Right cardiac atrium (tissue), 5 donors: ENCODE measurements around the gene CBLIF. TPM values are rescaled to one million over a fixed set of nuclear protein-coding genes. Genes with fewer than 3 reads are reported as not detected.
A peak's percentile ranks its signal among the peaks of the same experiment; 100 is the strongest.
"Not testable (repeated sequence)": the region's sequence is repeated elsewhere in the genome, so short reads cannot be mapped to it uniquely, and the experiment has no call there.

Experiments
- ATAC-seq, 2 donors: fragments of 200-7000 bp; cut with Tn5 transposase; one replicate each; pipeline versions ENCODE4 v1.8.0 to v1.9.1; 2020; ENCODE audit warnings: moderate library complexity in 2 of 2, mild to moderate bottlenecking in 1 of 2
- DNase-seq, 3 donors: peaks; one replicate each; pipeline ENCODE4 v3.0.0-alpha.2; 2020
- H3K27ac ChIP-seq: one replicate; pipeline ENCODE4 v1.5.1; 2013; ENCODE audit warnings: mild to moderate bottlenecking, low read length, control low read depth, moderate library complexity
- H3K27me3 ChIP-seq: one replicate; pipeline ENCODE4 v1.6.1; 2013; ENCODE audit not compliant: control insufficient read depth, insufficient read depth
- H3K4me1 ChIP-seq: one replicate; pipeline ENCODE4 v1.6.1; 2013; ENCODE audit warnings: low read length; ENCODE audit not compliant: control insufficient read depth, insufficient read depth
- H3K4me3 ChIP-seq: one replicate; pipeline ENCODE4 v1.5.1; 2013; ENCODE audit warnings: low read length, control low read depth
- H3K9me3 ChIP-seq: one replicate; pipeline ENCODE4 v1.6.1; 2013; ENCODE audit warnings: low read length; ENCODE audit not compliant: control insufficient read depth
- WGBS: extraction: QIAGEN DNeasy Blood & Tissue Kit; methylation state at CpG from one replicate; pipeline ENCODE4 v1.1.7; 2013; 5-methylcytosine and 5-hydroxymethylcytosine counted together
- intact Hi-C, 4 donors: fragments of 100-400 bp; cut with DNase I; formaldehyde crosslinking; loops; one replicate each; pipeline versions ENCODE4 v1.11.0 to v1.14.0; 2022 to 2023
- polyA plus RNA-seq: library from polyadenylated mRNA; stranded (reverse); fragments of 200-250 nt; gene quantifications from one replicate; pipeline ENCODE4 v1.2.3, GENCODE V29; 2013
- total RNA-seq, 4 donors: library from RNA; stranded (reverse); fragmentation: NEBNext Ultra II Directional; extraction: Animal tissue kit (Norgen Biotek cat#: 25700); gene quantifications; one replicate each; pipeline ENCODE4 v1.2.1, GENCODE V29; 2021
- donor health status: healthy with polysubstance abuse.
- donor health status: DM: no; HTN: yes; CAD: no.
- donor health status: DM: no; HTN: no; CAD: no.
- donor health status: DM: no; HTN: yes; CAD: no; lungs with severe emphysema.
- donor health status: DM: yes; HTN: yes; CAD: no.

The CBLIF gene
- total and polyA plus RNA-seq, 5 donors: not detected

DNA sequence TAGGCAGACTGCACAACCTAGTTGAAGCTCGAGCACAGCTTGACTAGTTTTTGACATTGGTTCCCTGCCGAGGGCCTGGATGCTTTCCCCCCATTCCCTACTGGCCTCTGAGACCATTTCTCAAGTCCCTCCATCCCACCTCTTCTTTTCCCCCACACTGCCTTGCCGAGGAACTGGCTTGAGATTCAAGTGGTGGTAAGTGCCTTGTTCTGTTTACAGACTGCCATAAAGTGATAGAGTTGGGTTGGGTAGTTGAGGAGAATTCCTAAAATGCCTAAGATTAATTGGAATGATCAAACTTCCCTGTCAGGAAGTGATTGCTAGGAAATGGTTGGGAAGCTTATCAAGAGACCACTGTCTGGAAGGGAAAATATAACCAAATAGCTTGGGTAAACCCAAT, 50.9 kb downstream of the CBLIF start:
- ATAC-seq: no peak
- DNase-seq: no peak
- H3K4me1 ChIP-seq: no peaks in the 10 kb centered on the region
- no peak overlapping the region for H3K4me3 ChIP-seq
- no peaks in the 10 kb centered on the region for H3K9me3 ChIP-seq
- 79% methylated on average over 3 of the region's 3 CpGs for WGBS
- intact Hi-C loops: no loop called here
- no peaks in the 10 kb centered on the region for H3K27me3 ChIP-seq
- H3K27ac ChIP-seq: no peak overlapping the region

DNA sequence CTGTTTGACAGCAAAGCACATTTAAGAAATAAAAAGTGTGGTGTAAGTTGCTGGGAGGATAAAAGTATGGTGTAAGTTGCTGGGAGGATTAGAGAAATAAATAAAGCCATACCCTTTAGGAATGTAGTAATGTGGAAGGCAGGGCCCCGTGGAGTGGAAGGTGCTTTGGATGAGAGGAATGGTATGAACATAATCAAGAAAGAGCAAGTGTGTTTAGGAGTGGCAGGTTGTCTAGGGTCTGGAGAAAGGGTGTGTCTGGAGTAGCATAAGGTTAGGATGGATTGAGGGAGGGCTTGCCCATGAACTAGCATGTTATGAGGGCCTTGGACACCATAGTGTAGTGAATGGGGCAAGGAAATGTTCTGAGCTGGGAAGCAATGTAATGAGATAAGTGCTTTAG, 52.8 kb downstream of the CBLIF start:
- 86% methylated on average over 1 of the region's 1 CpG for WGBS
- H3K9me3 ChIP-seq: no peaks in the 10 kb centered on the region
- DNase-seq (no peak), ATAC-seq (no peak)
- H3K4me3 ChIP-seq: no peak overlapping the region
- H3K4me1 ChIP-seq: peaks cover 3% of the 10 kb centered on the region
- no peak overlapping the region for H3K27ac ChIP-seq
- intact Hi-C loops: no loop called here
- H3K27me3 ChIP-seq: no peaks in the 10 kb centered on the region

DNA sequence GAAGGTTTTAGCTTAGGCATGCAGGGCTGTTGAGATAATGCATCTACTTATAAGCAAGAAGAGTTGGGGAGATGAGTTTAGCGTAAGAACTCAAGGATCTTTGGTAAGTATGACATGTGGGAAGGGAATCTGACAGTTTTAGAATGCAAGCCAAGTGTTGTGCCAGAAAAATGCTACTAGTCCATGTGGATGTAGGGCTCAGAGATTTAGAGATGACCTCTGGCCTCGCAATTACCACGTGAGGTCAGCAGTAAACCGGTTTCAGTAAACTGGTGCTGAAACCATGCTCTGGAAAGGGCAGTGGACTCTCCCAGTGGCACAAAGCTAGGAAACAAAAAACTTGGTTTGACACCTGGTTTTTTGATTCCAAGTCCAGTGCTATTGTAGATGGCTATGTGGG, 53.7 kb downstream of the CBLIF start:
- WGBS: 93% methylated on average over 4 of the region's 4 CpGs
- no peaks in the 10 kb centered on the region for H3K9me3 ChIP-seq
- intact Hi-C loops: no loop called here

DNA sequence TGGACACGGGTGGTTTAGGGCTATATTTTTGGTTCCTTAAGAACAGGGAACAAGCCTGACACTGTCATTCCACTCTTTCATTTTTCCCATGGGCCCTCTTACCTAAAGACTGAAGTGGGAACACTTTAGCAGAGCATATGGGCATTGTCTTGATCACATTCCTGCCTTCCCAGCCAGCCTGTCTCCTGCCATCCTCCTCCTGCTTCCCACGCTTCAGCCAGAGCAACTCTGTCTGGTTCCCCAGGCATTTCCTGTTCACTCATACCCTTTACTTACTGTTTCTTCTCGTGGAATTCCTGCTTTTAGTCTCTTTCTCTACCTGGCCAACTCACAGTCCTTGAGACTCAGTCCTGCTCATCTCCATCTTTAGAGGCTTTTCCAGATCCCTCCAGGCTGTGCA, 57.5 kb downstream of the CBLIF start:
- Histone ChIP-seq H3K4me1 (peaks cover 6% of the 10 kb centered on the region), H3K27me3 (no peaks in the 10 kb centered on the region), H3K4me3 (no peak overlapping the region), H3K27ac (no peak overlapping the region), H3K9me3 (no peaks in the 10 kb centered on the region)
- ATAC-seq (no peak), DNase-seq (no peak)
- WGBS: 34% methylated on average over 3 of the region's 3 CpGs
- intact Hi-C loops: no loop called here

More for the DNA sequence above, 53.7 kb downstream of the CBLIF start:
- H3K4me1 ChIP-seq: peaks cover 6% of the 10 kb centered on the region
- DNase-seq (no peak), ATAC-seq (no peak)
- no peaks in the 10 kb centered on the region for H3K27me3 ChIP-seq
- no peak overlapping the region for H3K27ac ChIP-seq
- no peak overlapping the region for H3K4me3 ChIP-seq

DNA sequence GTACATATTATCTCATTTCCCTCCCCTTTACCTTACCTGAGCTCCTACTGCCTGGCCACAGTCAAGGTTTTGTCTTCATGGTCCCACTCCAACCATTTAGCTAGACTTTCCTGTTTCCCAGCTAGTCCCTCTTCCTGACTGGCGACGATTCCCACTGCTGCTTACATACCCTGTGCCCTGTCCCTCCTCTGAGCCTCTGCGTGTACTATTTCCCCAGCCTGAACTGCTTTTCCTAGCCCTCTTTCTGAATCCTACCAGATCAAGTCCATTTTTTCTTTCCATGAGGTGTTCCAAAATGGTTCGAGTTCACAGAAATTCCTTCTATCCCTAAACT, 58.1 kb downstream of the CBLIF start:
- 63% methylated on average over 4 of the region's 4 CpGs for WGBS
- H3K4me1 ChIP-seq: peaks cover 6% of the 10 kb centered on the region
- DNase-seq: no peak
- peak; percentile 46 to 84 for ATAC-seq
- H3K27me3 ChIP-seq: no peaks in the 10 kb centered on the region
- no peak overlapping the region for H3K4me3 ChIP-seq
- H3K9me3 ChIP-seq: no peaks in the 10 kb centered on the region
- intact Hi-C loops: no loop called here
- H3K27ac ChIP-seq: peak overlapping the region; percentile 3

DNA sequence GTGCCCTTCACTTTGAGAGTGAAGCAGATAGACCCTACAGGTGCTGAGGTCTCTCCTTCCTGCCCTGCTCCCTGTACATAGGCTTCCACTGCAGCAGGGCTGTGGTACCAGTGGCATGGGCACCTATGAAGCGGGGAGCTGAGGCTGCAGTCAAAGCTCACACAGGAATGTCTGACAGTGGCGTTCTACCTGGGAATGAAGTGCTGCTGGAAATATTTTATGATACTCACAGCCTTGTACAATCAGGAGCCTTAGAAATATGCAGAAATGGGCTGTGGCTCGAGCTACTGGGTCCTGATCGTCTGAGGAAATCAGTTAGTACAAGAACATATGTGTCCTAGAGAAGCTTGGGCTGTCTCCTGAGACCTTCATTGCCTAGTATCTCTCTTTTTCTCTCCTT, 59.5 kb downstream of the CBLIF start:
- no peaks in the 10 kb centered on the region for H3K9me3 ChIP-seq
- H3K4me3 ChIP-seq: no peak overlapping the region
- ATAC-seq (no peak), DNase-seq (no peak)
- no peaks in the 10 kb centered on the region for H3K27me3 ChIP-seq
- H3K27ac ChIP-seq: no peak overlapping the region
- WGBS: 85% methylated on average over 4 of the region's 4 CpGs
- intact Hi-C loops: no loop called here
- peaks cover 6% of the 10 kb centered on the region for H3K4me1 ChIP-seq

DNA sequence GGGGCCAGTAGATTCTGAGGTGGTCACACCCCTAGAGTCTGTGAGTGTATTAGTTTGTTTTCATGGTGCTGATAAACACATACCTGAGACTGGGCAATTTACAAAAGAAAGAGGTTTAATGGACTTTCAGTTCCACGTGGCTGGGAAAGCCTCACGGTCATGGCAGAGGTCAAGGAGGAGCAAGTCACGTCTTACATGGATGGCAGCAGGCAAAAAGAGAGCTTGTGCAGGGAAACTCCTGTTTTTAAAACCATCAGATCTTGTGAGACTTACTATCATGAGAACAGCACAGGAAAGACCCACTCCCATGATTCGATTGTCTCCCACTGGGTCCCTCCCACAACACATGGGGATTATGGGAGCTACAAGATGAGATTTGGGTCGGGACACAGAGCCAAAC, 60.9 kb downstream of the CBLIF start:
- H3K4me1 ChIP-seq, DNase-seq, H3K27ac ChIP-seq, H3K4me3 ChIP-seq, intact Hi-C loops, H3K9me3 ChIP-seq, ATAC-seq, H3K27me3 ChIP-seq: not testable (repeated sequence)
- WGBS: 83% methylated on average over 5 of the region's 5 CpGs

DNA sequence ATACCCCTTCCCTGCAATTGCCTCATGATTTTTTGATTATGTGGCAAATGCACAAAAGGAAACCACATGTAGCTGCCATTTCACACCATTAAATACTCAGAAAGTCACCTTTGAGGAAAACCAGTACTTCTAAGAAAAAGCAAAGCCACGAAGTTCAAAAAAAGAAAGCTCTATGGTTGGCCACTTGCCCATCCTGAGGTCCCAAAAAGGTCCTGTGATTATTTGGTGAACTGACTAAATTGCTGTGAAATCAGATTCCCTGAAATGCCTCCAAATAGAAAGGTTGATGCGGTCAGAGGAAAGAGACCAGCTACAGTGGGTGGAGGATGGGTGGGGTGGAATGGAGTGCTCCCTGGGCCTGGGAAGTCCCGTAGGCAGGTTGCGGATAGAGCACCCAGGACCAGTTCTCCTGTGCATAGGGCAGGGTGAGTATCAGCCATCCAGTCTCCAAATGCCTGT, 61.6 kb downstream of the CBLIF start:
- 83% methylated on average over 4 of the region's 4 CpGs for WGBS
- intact Hi-C loops: no loop called here
- Histone ChIP-seq H3K9me3 (no peaks in the 10 kb centered on the region), H3K4me3 (no peak overlapping the region), H3K27ac (no peak overlapping the region), H3K4me1 (peaks cover 6% of the 10 kb centered on the region), H3K27me3 (no peaks in the 10 kb centered on the region)
- no peak for ATAC-seq
- no peak for DNase-seq

DNA sequence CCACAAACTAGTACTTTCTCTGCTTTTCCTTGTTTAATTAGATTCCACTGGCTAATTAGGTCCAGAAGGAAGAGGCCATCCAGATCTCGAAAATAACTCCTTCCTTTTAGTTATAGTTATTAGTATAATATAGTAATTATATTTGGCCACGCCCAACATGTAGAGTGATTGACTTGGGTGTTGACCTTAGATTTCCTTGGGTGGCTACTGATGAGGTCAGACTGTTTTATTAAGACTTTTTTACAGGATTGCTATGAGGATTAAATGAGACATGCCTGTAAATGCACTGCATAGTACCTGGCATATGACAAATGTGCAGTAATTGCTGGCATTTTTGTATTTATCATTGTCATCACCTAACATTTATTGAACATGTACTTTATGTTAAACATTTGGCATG, 63.2 kb downstream of the CBLIF start:
- no peaks in the 10 kb centered on the region for H3K9me3 ChIP-seq
- peaks cover 8% of the 10 kb centered on the region for H3K4me1 ChIP-seq
- H3K27me3 ChIP-seq: no peaks in the 10 kb centered on the region
- ATAC-seq (no peak), DNase-seq (no peak)
- H3K4me3 ChIP-seq: no peak overlapping the region
- intact Hi-C loops: no loop called here
- WGBS: 84% methylated on average over 2 of the region's 2 CpGs
- H3K27ac ChIP-seq: no peak overlapping the region

DNA sequence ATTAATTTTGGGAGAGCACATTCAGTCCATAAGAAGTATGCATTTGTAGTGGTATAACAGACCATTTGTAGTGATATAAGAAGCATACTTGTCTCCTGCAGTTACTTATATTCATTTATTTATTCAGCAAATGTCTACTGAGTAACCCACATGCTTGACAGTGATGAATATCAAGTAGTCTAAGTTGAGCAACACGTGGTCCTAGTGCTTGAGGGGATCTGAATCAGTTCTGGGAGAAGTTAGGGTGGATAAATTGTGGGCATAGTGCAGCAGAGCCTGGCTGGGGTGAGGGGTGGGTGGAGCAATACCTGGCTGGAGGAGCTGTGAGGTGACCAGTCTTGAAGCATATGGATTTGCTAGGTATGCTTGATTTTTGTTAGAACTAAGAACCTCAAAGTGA, 65.8 kb downstream of the CBLIF start:
- no peak for ATAC-seq
- 57% methylated on average over 1 of the region's 1 CpG for WGBS

More for the DNA sequence above, 65.8 kb downstream of the CBLIF start:
- Histone ChIP-seq H3K4me1 (peaks cover 7% of the 10 kb centered on the region), H3K9me3 (no peaks in the 10 kb centered on the region), H3K4me3 (no peak overlapping the region), H3K27ac (no peak overlapping the region), H3K27me3 (no peaks in the 10 kb centered on the region)
- no peak for DNase-seq
- intact Hi-C loops: no loop called here
